ENCODE measurements around the gene ATG9B.
"Not testable (repeated sequence)": the region's sequence is repeated elsewhere in the genome, so short reads cannot be mapped to it uniquely, and the experiment has no call there.

ATG9B gene

DNA sequence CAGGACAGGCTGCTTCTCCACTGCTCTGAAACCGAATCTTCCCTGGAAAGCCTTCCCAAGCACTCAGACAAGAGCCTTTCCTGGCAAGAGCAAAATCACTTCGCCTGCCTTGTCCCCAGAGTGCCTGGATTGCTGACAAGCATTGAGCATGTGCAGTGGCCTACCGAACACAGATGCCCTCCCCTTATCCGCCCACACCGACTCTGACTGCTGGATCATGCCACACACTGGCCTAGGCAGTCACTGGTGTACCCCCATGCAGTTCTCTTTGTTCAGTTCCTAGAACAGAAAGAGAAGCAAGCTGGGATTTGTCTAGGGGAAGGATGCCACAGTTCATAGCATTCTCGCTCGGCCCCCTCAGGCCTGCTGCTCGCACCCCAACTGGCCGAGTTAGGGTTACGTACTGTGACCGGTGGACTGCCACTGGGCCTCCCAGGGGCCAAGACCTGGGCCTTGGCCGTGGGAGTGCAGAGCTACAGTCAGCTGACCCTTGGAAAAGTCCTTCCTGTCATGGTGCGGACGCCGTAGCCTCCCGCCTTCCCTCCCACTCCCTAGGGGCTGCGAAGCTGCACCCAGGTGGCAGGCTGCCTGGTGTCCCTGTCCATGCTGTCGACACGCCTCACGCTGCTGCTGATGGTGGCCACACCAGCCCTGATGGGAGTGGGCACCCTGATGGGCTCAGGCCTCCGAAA, 10.9 kb upstream of the ATG9B start:
- no peak for DNase-seq (ENCODE audit: low spot score)

DNA sequence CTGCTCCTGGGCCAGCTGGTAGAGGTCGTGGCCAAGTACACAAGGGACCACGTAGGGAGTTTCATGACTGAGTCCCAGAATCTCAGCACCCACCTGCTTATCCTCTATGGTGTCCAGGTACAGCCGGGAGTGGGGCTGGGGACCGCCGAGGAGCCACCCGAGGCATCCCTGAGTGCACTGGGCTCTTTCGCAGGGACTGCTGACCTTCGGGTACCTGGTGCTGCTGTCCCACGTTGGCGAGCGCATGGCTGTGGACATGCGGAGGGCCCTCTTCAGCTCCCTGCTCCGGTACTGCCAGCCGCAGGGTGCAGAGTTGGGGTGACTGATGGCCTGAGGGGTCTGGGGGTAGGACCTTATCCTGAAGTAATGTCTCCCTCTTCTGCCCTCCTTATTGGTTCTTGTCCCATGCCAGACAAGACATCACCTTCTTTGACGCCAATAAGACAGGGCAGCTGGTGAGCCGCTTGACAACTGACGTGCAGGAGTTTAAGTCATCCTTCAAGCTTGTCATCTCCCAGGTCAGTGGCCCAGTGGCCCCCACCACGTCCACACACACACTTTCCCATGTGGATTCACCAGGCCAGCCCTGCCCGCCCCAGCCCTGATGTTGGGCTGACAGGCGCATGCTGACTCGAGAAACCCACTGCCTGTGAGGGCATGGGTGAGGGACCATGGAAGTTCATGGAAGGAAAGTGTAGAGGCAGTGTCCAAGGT, 10.2 kb upstream of the ATG9B start:
- DNase-seq (ENCODE audit: low spot score): no peak

- no peak for DNase-seq (ENCODE audit: low spot score)
Observed at GRCh38 chr7:151033864-151034249, 9.6 kb upstream of the ATG9B start.

DNA sequence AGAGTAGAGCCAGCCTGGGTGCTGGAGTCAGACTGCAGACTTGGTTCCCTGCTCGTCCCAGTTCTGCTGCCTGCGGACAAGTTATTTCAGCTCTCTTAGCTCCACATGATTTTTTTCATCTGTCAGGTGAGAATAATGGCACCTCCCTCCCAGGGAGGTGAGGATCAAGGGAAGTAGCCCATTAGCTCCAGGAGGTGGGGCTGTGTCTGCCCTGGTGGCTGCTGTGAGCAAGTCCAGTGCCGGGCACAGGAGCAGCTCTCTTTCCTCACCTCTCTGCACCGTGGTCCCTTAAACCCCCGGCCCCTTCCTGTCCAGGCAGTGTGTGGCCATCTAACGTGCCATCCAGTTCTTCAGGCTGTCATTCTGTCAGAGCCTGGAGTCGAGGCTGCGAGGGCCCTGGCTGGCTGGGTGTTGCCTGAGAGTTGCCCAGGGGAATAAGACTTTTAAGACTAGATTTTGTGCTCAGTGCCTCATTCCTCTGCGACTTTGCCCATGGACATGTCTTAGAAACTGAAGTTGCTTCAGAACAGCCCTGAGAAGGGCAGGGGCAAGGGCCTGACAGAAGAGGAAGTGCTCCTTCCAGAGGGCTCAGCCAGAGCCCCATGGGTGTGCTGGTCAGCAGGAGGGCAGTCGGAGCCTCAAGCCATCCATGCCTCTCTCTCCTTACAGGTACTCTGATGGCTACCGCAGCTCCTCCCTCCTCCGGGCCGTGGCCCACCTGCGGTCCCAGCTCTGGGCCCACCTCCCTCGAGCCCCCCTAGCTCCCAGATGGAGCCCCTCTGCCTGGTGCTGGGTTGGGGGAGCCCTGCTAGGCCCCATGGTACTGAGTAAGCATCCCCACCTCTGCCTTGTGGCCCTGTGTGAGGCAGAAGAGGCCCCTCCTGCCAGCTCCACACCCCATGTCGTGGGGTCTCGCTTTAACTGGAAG, 8.9 kb upstream of the ATG9B start:
- DNase-seq (ENCODE audit: low spot score): no peak

DNA sequence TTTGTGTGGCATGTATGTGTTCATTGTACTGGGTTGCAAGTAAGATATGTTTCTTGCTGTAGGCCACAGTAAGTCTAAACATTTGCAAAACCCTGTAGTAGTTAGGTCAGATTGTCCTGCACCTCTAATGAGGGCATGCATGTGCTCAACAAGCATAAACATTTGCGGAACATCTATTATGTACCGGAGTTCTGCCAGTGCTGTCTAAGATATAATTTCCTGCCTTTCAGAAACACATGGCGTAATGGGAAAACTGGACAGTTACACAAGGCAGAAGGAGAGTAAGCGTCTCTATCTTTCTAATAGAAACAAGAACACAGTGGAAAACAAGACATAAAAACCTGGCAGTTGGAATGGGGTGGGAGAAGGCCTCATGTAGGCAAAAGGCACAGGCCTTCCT, 6.7 kb upstream of the ATG9B start:
- no peak for DNase-seq (ENCODE audit: low spot score)

- no peak for DNase-seq (ENCODE audit: low spot score)
Observed at GRCh38 chr7:151028948-151029501, 4.7 kb upstream of the ATG9B start.

DNA sequence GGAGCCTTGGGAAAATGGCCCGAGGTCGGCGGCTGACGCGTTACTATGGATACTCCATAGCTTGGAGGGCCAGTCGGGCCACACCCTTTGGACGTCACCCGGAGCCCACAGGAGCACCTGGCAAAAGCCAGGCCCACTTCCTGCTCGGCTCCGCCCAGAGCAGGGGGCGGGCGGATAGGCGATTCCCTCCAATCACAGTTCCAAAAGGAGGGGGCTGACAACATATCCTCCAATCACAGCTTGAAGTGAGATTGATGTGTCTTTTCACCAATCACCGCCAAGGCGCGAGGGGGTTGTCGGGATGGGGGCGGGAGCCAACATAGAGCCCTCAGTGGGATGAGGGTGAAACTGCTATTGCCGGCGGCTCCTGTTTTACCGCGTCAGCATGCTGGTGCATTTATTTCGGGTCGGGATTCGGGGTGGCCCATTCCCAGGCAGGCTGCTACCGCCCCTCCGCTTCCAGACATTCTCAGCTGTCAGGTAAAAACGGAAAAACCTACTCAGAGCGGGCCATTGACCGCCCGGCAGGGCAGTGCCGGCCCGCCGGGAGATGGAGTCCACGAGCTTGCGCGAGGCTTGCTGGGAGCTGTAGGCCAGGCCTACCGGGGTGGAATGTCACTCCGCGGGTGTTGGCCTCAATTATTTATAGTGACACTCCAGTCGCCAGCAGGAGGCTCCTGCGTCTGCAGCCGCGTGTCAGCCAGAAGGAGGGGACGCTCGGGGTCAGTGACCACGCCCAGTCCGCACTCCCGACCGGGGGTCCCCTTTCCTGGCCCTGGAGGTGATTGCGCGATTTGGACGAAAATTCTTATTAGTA, 4.0 kb upstream of the ATG9B start, which contains the start of gene ABCB8:
TSS of gene ABCB8 (plus strand) at position 320 of the 817 bp plus-strand sequence. CDS start at position 386, 66 bp downstream.
- peak; percentile 98 for DNase-seq (ENCODE audit: low spot score)

DNA sequence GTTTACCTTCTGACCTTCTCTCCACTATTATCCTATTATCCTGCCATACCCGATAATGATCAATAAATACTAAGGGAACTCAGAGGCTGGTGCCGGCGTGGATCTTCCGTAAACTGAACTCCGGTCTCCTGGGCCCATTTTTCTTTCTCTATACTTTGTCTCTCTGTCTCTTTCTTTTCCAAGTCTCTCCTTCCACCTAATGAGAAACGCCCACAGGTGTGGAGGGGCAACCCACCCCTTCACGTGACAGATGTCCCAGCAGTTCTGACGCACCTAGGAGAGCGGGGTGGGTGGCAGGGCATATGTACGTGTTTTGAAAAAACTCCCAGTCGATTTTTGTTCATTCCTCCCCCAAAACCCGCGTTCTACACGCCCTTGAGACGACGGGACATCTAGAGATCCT, 3.4 kb upstream of the ATG9B start:
- DNase-seq (ENCODE audit: low spot score): not testable (repeated sequence)

DNA sequence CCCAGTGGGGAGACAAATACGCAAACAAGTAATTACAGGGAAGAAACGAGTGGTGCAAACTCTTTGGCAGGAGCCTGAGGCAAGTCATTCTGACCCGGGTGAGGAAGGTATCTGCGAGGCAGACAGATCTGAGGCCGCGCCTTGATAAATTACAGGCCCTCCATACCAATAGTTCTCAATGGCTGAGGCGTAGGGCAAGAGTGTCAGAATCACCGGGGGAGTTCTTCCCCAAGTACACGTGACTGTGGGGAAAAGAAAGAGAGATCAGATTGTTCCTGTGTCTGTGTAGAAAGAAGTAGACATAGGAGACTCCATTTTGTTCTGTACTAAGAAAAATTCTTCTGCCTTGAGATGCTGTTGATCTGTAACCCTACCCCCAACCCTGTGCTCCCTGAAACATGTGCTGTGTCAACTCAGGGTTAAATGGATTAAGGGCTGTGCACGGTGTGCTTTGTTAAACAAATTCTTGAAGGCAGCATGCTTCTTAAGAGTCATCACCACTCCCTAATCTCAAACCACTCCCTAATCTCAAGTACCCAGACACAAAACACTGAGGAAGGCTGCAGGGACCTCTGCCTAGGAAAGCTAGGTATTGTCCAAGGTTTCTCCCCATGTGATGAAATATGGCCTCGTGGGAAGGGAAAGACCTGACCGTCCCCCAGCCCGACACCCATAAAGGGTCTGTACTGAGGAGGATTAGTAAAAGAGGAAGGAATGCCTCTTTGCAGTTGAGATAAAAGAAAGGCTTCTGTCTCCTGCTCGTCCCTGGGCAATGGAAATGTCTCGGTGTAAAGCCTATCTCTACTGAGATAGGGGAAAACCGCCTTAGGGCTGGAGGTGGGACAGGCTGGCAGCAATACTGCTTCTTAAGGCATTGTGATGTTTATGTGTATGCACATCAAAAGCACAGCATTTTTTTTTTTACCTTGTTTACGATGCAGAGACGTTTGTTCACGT, 2.8 kb upstream of the ATG9B start:
- DNase-seq (ENCODE audit: low spot score): not testable (repeated sequence)

- DNase-seq (ENCODE audit: low spot score): no peak
Observed at GRCh38 chr7:151025924-151026671, 1.8 kb upstream of the ATG9B start.

DNA sequence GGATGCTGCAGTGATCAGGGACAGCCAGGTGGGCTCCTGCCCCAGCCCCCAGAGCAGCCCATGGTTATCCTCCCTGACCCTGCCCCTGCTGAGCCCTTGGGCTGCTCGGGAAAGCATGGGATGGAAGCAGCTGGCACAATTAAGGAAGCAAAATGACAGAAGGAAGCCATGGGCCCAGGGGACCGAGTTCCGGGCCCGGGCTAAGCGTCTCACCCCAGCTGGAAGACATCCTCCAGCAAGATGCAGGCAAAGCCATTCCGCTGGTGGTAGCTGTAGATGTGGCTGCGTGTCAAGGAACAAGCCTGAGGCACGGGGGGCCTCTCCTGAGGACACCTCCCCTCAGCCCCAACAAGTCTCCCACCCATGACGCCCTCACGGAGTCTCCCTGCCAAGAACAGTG, 1.1 kb downstream of the ATG9B start:
- no peak for DNase-seq (ENCODE audit: low spot score)

- no peak for DNase-seq (ENCODE audit: low spot score)
Observed at GRCh38 chr7:151020231-151020630, 4.1 kb downstream of the ATG9B start.

DNA sequence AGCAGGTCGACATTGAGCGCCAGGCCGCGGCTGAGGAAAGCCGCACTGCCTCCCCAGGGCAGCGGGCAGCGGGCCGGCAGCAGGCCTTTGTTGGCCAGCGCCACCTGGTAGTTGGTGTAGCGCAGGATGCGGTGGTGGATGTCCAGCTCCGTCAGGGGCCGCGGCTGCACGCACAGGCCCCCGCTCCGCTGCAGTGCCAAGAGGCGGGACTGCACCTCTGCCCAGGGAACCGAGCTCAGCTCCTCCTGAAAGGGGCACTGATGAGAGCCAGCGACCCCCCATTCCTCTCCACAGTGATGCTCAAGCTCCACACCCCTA, 5.2 kb downstream of the ATG9B start:
- DNase-seq (ENCODE audit: low spot score): no peak

DNA sequence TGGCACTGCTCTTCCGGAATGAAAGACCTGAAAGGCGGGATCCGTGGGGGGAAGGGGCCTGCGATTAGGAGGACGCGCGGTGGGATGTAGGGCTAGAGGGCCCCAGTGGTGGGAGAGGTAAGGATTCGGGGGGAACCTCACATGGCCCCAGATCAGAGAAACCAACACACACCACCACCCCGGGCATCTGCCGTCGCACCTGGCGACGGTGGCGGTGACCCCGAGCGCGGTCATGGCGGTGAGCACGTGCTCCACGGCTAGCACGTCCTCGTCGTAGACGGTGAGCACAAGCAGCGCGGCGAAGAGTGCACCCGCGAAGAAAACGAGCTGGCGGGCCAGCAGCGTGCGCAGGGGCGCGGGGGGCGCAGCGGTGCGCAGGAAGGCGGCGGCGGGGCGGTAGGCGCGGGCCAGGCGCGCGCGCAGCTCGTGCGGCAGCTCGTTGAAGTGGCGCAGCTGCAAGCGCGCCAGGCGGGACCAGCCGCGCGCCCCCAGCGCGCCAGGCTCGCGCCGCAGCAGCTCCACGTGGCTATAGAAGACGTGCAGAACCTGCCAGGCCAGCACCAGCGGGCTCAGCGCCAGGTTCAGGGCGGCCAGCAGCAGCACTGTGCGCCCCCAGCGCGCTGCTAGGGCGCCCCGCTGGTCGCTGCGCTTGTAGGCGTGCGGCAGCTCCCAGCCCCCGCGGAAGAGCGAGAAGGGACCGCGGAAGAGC, 5.7 kb downstream of the ATG9B start:
- no peak for DNase-seq (ENCODE audit: low spot score)

DNA sequence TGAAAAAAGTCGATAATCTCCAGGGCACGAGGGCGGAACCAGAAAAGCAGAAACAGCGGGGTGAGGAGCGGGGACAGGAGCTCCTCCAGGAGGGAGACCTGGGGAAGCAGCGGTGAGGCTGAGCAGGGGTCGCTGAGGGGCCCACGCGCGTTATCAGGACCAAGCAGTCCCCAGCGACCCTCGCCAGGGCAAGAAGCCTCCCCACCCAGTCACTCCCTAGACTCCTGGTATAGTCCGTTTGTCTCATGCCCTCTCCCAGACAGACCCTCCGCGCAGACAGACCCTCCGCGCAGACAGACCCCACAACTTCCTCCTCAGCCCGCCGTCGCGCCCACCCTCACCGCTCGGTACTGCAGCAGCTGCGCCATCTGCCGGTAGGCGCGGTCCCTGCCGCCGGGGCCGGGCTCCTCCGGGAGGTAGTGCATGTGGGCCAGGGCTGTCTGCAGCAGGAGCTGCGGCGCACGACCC, 6.3 kb downstream of the ATG9B start:
- peak; percentile 76 for DNase-seq (ENCODE audit: low spot score)

DNA sequence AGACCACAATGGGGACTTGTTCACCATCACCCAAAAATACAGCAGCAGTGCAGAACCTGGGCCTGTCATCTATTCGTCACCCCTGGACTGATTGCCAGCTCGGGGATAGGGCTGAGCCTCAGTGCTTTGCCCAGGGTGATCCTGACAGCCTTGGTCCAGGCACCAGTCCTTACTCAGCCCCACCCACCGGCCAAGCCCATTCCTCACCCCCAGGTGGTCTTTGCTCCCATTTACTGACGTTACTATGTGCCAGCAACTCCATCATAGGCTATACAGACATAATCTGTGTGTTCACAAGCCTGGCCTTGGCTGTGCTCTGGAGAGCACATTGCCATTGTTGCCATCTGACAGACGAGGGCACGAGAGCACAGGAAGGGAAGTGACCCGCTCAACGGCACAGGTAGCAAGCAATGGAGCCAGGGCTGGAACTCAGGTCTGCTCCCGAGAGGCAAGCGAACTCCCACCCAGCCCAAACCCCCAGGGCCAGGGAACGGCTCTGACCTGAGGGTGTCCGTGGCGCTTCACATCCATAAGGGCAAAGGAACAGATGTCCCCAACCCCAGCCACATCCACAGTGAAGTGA, 6.8 kb downstream of the ATG9B start:
- no peak for DNase-seq (ENCODE audit: low spot score)

- no peak for DNase-seq (ENCODE audit: low spot score)
Observed at GRCh38 chr7:151016942-151017341, 7.4 kb downstream of the ATG9B start.

- no peak for DNase-seq (ENCODE audit: low spot score)
Observed at GRCh38 chr7:151016505-151016904, 7.8 kb downstream of the ATG9B start.

Data from CD4-positive, alpha-beta T cell treated with Interleukin-6 at 100 ng/mL for 8 hours (primary cell).